ENCODE data around the gene DKK1. TPM values are rescaled to one million over a fixed set of nuclear protein-coding genes. Genes with fewer than 3 reads are reported as not detected.

The DKK1 gene
- total RNA-seq, 1 donor from 2014 or later, result 33.0 TPM

DNA sequence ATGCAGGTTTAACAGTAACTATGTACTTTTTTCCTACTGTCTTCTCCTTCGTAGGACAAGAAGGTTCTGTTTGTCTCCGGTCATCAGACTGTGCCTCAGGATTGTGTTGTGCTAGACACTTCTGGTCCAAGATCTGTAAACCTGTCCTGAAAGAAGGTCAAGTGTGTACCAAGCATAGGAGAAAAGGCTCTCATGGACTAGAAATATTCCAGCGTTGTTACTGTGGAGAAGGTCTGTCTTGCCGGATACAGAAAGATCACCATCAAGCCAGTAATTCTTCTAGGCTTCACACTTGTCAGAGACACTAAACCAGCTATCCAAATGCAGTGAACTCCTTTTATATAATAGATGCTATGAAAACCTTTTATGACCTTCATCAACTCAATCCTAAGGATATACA lies 2.4 kb downstream of the DKK1 start:
- DNase-seq (ENCODE audit: extremely low read depth, low read depth, low spot score), result no peak

DNA sequence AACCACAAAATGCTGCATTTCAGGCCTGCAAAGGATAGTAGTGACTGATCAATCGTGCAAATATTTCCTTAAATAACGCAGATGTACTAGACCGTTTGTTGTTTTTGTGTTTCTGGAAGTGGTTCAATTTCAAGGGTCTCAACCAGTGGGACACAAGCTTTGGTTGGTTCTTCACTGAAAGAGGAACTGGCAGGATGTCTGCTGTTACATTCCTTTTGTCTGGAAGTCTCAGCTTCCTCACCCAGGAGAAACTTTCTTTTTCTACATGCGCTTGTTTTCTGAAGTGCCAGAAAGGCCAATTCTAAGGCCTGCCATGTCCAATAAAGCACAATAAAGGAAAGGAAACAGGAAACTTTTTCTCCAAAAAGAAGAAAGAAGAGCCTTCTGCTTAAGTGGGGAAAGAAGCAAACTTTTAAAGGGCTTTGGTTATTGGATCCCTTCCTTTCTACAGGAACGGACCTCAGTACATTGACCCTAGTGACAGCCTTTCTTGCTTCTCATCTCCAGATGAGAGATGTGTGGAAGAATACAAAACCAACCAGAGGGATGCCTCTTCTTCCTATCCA lies 4.1 kb downstream of the DKK1 start:
- DNase-seq (ENCODE audit: extremely low read depth, low read depth, low spot score), result peak; percentile 58

DNA sequence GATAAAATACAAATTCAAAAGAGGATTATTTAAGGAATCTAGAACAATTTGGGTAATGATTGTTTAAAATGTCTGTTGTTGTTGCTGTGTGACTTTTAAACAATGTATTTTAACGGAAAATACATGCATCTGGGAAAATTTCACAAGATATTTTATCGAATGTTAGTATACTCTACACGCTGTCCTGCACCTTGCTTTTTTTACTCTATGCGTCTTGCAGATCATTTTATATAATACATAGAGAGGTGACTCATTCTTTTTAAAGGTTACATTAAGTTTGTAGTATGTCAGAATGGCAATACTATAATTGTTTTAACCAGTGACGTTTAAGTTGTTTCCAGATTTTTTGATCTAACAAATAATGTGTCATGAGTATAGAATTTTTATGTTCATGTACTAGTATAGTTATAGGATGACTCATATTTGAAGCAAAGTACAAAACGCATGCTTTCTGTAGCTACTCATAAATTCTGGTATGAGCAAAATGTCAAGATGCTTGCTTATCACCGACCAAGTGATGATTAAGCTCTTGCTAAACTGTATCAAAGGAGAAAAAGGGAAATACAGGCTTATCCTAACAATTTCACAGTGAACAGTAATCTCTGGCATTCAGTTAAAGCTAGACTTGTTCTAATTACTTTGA lies 4.9 kb downstream of the DKK1 start:
- peak; percentile 70 for DNase-seq (ENCODE audit: extremely low read depth, low read depth, low spot score)

DNA sequence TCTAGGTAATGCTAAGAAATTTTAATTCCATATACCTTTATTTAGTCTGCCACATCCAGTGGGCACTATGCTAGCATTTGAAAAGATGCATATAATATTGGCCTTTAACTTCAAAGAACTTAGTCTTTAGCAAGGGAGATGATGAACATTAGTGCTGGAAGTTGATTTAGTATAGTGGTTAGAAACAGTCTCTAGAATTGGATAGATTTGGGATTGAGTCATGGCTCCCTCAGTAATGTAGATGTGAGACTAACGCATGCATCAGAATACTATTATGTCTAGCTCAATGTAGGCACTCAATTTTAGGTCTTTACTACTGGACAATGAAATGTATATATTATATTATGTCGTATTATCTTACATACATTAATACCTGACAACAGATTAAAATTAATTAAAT lies 5.8 kb downstream of the DKK1 start:
- DNase-seq (ENCODE audit: extremely low read depth, low read depth, low spot score), result no peak

DNA sequence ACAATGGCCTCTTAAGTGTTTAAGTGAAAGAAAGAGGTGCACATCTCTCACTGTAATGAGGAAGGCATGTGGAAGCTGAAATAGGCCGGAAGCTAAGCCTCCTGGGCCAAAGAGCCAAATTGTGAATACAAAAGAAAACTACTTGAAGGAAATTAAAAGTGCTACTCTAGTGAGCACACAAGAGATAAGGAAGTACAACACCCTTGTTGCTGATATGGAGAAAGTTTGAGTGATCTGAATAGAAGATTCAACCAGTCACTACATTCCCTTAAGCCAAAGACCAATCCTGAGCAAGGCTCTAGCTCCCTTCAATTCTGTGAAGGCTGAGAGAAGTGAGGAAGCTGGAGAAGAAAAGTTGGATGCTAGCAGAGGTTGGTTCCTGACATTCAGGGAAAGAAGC lies 8.2 kb downstream of the DKK1 start:
- no peak for DNase-seq (ENCODE audit: extremely low read depth, low read depth, low spot score)

DNA sequence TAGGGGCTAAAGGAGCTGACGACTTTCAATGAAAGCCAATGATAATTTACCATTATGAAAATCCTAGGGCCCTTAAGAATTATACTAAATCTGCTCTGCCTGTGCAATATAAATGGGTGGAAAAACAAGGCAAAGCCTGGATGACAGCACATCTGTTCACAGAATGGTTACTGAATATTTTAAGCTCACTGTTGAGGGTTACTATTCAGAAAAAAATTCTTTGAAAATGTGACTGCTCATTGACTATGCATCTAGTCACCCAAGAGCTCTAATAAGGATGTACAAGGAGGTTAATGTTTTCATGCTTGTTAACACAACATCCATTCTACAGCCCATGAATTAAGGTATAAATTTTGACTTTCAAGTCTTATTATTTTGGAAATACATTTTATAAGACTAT lies 8.9 kb downstream of the DKK1 start:
- no peak for DNase-seq (ENCODE audit: extremely low read depth, low read depth, low spot score)

DNA sequence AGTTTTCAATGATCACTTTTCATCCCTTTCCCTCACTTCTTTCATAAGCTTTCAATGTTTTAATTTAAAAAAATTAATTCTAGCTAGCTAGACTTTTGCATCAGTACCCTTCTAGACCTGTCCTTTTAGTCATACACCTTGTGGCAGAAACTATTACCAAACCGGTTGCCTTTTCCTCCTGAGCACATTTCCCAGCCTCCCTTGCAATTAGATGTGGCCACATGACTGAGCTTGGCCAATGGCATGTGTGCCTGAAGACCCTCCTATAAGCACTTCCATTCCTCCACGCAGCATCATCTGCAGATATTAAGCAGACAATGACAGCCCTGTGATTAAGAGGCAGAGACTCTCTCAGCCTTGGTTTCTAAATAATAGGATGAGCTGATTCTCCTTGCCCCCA lies 12.3 kb downstream of the DKK1 start:
- no peak for DNase-seq (ENCODE audit: extremely low read depth, low read depth, low spot score)

DNA sequence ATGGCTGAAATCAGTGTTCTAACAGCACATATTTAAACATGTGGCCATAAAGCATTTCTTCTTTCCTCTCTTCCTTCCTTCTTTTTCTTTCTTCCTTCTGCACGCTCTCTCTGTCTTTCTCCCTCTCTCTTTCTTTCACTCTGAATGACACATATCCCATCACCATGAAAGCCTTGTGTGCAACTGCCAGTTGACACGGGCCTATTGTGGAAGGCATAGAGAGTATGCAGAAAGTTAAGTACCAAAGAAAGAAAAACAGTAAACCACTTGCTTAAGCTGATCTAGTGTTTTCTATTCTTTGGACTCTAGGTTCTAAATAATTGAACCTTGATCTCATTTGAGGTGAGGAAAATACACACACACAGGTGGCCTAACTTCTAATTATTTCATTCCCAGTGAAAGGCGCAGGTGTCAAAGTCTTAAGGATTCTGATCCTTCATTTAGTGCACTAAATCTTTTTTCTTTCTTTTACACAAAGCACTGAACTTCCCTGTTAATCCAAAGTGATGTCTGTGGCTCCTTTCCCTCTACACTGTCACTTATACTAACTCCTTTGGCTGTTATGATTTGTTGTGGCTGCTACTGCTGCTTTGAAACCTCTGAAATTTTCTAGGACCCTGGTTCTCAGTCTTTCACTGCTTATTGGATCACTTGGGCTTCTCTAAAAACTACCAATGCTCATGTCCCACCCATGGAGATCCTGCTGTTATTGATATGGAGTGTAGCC lies 17.7 kb downstream of the DKK1 start:
- DNase-seq (ENCODE audit: extremely low read depth, low read depth, low spot score), result no peak

DNA sequence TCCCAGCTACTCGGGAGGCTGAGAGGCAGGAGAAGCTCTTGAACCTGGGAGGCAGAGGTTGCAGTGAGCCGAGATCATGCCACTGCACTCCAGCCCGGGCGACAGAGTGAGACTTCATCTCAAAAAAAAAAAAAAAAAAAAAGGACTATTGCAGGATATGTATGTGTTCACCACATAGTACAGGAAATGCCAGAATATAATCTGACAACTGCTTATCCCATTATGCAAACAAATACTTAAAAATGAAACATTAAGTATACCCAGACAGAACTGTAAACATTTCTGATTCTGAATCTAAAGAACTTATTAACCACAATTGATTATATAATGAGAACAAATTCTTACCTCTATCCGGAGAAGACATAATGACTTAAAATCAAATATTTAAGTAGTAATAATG lies 18.7 kb downstream of the DKK1 start:
- DNase-seq (ENCODE audit: extremely low read depth, low read depth, low spot score), result no peak

DNA sequence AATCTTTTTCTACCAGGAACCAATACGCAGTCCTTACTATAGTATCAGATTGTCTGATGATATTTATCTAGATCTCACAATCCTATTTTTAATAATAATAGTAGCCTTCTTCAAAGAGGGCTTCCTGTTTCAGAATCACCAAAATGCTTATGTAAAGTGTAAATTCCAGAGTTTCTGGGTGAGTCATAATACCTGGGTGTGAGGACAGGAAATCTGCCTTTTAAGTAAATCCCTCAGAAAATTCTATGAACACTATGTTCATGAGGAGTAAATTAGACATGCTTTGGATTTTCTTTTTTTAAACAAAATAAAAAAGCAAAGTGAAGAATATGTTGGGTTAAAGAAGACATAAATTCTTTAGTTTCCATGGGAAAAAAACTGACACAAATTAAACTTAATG lies 20.5 kb downstream of the DKK1 start:
- DNase-seq (ENCODE audit: extremely low read depth, low read depth, low spot score), result no peak

DNA sequence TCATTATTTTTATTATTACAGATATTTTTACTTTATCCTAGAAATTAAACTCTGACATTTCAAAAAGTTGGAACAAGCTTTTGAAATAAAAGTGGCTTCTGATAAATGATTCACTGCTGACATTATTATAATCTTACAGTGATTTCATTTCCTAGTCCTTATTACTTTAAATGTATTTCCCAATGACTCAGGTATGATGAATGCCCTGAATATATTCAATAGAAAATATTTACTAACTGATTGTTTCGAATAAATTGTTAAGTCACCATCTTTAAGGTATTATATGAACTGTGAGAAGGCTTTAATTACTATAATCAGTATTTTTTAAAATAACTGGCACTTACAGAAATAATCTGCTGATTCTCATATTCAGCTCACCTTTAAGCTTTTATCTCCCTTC lies 21.6 kb downstream of the DKK1 start:
- DNase-seq (ENCODE audit: extremely low read depth, low read depth, low spot score), result no peak

DNA sequence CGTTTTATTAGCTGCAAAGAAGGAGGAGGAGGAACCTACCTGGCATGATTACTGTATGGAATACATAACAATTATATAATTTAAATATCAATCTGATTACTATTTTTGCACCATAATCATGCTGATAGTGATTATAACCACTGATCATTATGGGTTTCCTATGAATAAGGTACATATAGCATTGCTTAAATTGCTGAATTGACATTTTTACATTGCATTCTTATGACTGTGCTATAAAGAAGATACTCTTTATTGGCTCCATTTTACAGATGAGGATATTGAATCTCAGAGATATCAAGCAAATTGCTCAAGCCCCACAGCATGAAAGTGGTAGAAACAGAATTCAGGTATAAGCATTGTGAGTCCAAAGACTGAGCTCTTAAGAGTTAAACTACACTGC lies 23.1 kb downstream of the DKK1 start:
- DNase-seq (ENCODE audit: extremely low read depth, low read depth, low spot score), result no peak

DNA sequence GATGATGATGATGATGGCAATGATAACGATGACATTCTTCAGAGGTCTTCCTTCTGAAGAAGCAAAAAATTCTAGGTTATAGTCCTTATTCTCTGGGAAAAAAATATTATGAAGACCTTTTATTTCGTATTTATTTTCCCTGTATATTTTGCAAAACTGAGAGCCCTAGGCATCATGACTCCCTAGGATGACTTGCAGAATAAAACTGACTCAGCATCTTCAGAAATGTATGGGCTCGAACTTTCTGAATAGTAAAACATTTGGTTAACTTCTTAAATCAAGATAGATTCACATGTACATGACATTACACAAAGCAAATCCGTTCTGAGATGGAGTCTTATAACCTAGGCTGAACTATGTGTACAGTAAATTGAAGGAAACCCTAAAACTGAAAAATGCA lies 29.4 kb downstream of the DKK1 start:
- DNase-seq (ENCODE audit: extremely low read depth, low read depth, low spot score), result no peak

DNA sequence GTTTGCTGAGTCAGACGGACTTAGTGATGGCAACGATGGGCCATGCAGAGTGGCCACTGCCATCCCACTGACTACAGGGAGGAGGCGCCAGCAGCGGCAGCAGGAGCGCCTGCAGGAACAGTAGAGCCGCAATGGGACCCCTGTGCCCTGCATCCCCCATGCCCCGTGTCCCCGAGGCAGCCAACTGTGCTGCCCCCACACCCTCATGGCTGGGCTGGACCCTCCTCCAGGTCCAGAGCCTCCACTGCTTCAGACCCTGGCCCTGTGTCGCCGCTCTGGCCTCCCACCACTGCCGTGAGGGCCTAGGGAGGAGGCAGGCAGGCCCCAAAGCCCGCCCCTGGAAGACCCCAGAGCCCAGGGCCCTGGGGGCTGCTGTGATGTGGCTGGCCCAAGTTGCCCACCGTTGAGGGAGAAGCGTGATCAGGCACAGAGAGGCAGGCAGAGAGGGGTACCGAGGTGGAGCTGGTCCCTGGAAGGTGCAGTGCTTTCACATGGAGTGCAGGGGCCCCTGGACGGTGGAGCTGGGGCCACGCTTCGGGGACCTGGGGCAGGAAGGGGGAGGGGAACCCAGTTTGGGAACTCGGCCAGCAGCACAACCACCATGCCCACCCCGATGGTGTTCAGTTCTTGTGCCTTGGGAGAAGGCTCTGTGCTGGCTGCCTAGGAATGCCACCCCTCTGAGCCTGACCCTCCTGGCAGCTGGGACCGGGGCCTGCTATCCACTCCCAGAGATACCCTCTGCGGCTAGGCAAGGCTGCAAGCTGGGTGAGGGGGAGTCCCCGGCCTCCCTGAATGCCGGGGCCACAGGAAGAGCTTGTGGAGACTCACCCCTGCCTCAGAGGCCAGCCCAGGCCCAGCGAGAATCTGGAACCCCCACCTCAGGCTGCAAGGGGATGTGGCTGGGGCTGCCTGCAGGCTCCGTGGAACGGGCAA lies 32.6 kb downstream of the DKK1 start:
- DNase-seq (ENCODE audit: extremely low read depth, low read depth, low spot score), result no peak

DNA sequence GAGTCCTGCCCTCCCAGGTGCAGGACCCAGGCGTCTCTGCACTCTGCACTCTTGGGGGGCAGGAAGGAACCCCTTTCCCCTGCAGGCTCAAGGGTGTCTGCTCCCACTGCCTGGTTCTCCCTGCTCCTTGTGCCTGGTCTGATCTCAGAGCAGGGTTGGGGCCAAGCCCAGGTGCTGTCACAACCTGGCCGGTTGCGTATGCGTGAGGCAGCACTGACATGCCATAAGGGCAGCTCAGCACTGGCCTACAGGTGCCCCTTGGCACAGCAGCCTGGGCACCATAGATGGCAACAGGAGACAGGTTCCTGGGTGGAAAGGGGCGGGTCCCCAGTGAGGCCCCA lies 33.2 kb downstream of the DKK1 start:
- DNase-seq (ENCODE audit: extremely low read depth, low read depth, low spot score), result no peak

DNA sequence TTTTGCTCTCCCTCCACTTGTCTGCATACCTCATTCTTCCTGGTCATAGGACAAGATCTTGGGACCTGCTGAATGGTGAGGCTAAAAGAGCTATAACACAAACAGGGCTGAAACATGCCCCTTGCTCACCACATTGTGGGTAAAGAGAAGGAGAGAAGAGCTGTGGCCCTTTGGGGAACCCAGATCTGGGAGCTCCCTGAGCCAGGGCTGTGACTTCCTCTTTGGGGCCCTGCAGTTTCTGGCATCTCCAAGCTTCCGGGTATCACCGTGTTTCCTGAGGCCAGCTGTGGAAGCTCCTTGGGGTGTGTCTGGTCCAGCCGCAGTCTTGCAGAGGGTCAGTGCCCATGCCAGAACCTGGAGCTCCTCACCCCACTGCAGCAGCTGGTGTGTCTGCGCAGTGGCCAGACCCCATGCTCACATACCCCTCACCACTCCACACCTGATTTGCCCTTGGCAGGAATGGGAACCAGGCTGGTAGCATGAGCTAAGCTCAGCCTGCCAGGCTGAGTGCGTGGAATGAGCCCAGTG lies 34.0 kb downstream of the DKK1 start:
- no peak for DNase-seq (ENCODE audit: extremely low read depth, low read depth, low spot score)

DNA sequence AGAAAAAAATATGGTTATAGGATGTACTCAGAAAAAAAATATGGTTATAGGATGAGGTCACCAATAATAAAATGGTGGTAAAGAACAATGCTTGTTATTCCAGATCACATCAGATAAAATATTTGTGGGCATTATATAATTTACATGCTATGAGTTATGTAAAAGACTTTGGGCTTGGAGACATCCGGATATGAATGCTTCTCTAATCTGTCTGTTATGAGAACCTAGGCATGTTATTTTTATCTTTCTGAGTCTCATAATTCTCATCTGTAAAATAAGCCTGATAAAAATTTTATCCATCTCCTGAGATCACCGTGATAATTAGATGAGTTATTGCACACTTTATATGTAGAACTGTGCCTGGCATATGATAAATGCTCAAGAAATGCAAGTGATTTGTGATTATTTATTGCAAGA lies 37.8 kb downstream of the DKK1 start:
- no peak for DNase-seq (ENCODE audit: extremely low read depth, low read depth, low spot score)

DNA sequence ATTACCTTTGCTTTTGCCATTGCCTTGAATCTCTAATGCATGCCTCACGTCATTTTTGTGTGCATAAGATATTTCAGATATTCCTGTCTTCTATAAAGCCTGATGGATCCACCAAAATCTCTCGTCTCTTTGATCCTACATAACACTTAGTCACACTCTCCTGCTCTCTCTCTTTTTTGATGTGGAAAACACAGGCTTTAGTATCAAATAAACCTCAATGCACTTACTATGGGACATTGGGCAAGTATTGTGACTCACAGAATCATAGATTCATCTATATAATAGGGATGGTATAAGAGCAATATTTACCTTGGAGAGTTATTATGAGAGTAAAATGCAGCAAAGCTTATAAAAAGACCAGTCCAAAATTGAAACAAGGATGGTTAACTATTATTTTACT lies 39.1 kb downstream of the DKK1 start:
- DNase-seq (ENCODE audit: extremely low read depth, low read depth, low spot score), result no peak

DNA sequence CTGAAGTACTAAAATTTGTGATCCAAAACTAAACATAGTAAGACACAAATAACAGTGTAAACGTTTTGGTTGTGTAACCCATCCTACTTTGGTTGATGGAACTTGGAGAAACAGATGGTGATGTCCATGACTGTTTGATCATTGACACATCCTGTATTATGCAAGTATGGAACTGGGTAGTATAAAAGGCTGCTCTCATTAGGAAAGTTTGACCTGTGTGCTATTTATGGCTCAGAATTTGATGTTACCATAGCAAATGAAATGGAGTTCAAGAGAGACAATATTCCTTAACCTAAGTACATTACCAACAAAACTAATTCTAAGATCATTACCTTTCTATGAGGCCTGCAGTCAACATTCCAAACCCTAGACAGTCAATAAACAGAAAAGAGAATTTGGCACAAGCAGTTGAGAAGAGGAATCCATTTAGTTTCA lies 39.9 kb downstream of the DKK1 start:
- no peak for DNase-seq (ENCODE audit: extremely low read depth, low read depth, low spot score)

DNA sequence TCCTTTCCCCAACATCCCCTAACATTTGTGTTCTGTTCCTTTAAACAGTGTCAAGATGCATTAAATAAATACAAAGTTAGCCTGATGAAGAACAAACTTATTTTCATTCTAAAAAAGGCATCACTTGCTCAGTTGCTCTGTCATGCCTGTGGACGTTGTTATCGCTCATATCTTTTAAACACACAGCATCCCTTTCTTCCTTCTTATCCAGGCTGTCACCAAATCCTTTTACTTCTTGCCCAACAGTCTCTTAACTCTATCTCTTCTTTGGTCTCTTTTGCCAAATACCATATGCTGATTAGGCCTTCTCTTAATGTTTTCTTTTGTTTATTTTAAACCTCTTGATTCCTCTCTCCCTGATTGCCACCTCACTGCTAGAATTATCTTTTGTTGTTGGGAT lies 43.9 kb downstream of the DKK1 start:
- DNase-seq (ENCODE audit: extremely low read depth, low read depth, low spot score), result no peak

DNA sequence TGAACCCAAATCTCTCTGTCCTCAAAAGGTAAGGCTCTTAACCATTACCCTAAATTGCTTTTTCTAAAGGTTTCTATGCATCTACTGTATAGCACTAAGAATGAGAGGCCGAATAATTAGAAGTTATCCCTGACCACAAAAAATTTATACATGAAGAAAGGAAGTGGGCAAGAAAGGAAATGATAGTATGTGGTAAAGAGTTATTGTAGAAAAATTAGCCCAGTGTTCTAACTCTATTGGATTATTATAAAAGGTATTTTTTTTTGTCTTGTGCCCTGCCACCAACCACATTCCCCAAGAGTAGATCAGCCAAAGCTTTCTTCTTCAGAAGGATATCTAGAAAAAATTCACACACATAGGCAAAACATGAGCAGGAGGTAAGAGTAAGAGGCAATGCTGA lies 45.4 kb downstream of the DKK1 start:
- no peak for DNase-seq (ENCODE audit: extremely low read depth, low read depth, low spot score)
